Activated T-helper 2 cell treated with anti-CD3 and anti-CD28 coated beads, Interferon-gamma antibody, Interleukin-2, Interleukin-4, amounts not matched to agents 10 μg/mL and 5 μg/mL and 100 μg/mL, durations not matched to agents 14 hours and 24 hours and 36 hours (primary cell): Measurements from ENCODE around the gene TMEM94. TPM values are rescaled to one million over a fixed set of nuclear protein-coding genes. Genes with fewer than 3 reads are reported as not detected.

Experiments used
- DNase-seq: peaks from one replicate; pipeline ENCODE4 v3.0.0; 2021; ENCODE audit warnings: low spot score
- H3K27ac Mint-ChIP-seq: one replicate; pipeline ENCODE4 v1.8.0; 2021; ENCODE audit warnings: mixed read lengths
- H3K27me3 Mint-ChIP-seq: one replicate; pipeline ENCODE4 v1.8.0; 2021; ENCODE audit warnings: low read depth, mixed read lengths
- H3K36me3 Mint-ChIP-seq: one replicate; pipeline ENCODE4 v1.8.0; 2021; ENCODE audit warnings: low read depth, mixed read lengths
- H3K4me1 Mint-ChIP-seq: one replicate; pipeline ENCODE4 v1.8.0; 2021; ENCODE audit warnings: low read depth, mixed read lengths
- H3K4me3 Mint-ChIP-seq: one replicate; pipeline ENCODE4 v1.8.0; 2021; ENCODE audit warnings: low read depth, mild to moderate bottlenecking, moderate library complexity, mixed read lengths
- H3K9me3 Mint-ChIP-seq: one replicate; pipeline ENCODE4 v1.8.0; 2021; ENCODE audit warnings: mixed read lengths
- intact Hi-C: fragments of 100-400 bp; cut with micrococcal nuclease; formaldehyde crosslinking; loops from one replicate; pipeline ENCODE4 v1.15.1; 2023
- total RNA-seq: library from RNA; stranded (reverse); gene quantifications from 2 replicates; pipeline ENCODE4 v1.2.3, GENCODE V29; 2022

The TMEM94 gene
- total RNA-seq, 1 donor from 2014 or later: 71.1 TPM

- H3K4me3 Mint-ChIP-seq: no peak overlapping the region
- no peaks in the 10 kb centered on the region for H3K9me3 Mint-ChIP-seq
- H3K36me3 Mint-ChIP-seq: no peaks in the 10 kb centered on the region
- no peak for DNase-seq
- H3K27me3 Mint-ChIP-seq: no peaks in the 10 kb centered on the region
- no peak overlapping the region for H3K27ac Mint-ChIP-seq
- intact Hi-C loops: no loop called here
- H3K4me1 Mint-ChIP-seq: no peaks in the 10 kb centered on the region
These were observed 86.4 kb downstream of the TMEM94 start for GRCh38 chr17:75542728-75543336.

GRCh38 chr17:75544250-75544649 is 87.8 kb downstream of the TMEM94 start:
- no peaks in the 10 kb centered on the region for H3K9me3 Mint-ChIP-seq
- intact Hi-C loops: no loop called here
- H3K36me3 Mint-ChIP-seq: no peaks in the 10 kb centered on the region
- H3K27me3 Mint-ChIP-seq: no peaks in the 10 kb centered on the region
- no peak overlapping the region for H3K27ac Mint-ChIP-seq
- H3K4me3 Mint-ChIP-seq: no peak overlapping the region
- no peaks in the 10 kb centered on the region for H3K4me1 Mint-ChIP-seq
- no peak for DNase-seq

- H3K27me3 Mint-ChIP-seq: no peaks in the 10 kb centered on the region
- intact Hi-C loops: no loop called here
- no peak for DNase-seq
- no peaks in the 10 kb centered on the region for H3K9me3 Mint-ChIP-seq
- no peak overlapping the region for H3K27ac Mint-ChIP-seq
- no peaks in the 10 kb centered on the region for H3K4me1 Mint-ChIP-seq
- no peak overlapping the region for H3K4me3 Mint-ChIP-seq
- no peaks in the 10 kb centered on the region for H3K36me3 Mint-ChIP-seq
These were observed 89.7 kb downstream of the TMEM94 start for GRCh38 chr17:75546181-75546580.

- Mint-ChIP-seq H3K4me1 (no peaks in the 10 kb centered on the region), H3K4me3 (no peak overlapping the region), H3K27me3 (no peaks in the 10 kb centered on the region)
These were observed 90.7 kb downstream of the TMEM94 start for GRCh38 chr17:75547091-75547490.

GRCh38 chr17:75548813-75549212 is 92.4 kb downstream of the TMEM94 start:
- no peaks in the 10 kb centered on the region for H3K9me3 Mint-ChIP-seq
- H3K27me3 Mint-ChIP-seq: no peaks in the 10 kb centered on the region
- H3K4me3 Mint-ChIP-seq: no peak overlapping the region
- no peak overlapping the region for H3K27ac Mint-ChIP-seq
- DNase-seq: no peak
- intact Hi-C loops: no loop called here
- H3K36me3 Mint-ChIP-seq: no peaks in the 10 kb centered on the region
- H3K4me1 Mint-ChIP-seq: no peaks in the 10 kb centered on the region

More at GRCh38 chr17:75547091-75547490, 90.7 kb downstream of the TMEM94 start:
- no peak overlapping the region for H3K27ac Mint-ChIP-seq
- DNase-seq: no peak
- H3K36me3 Mint-ChIP-seq: no peaks in the 10 kb centered on the region
- intact Hi-C loops: no loop called here
- no peaks in the 10 kb centered on the region for H3K9me3 Mint-ChIP-seq

Other genes with a start within 250 kb of the TMEM94 start
- 71.7 and 77.2 TPM in 2 replicates for gene GGA3, start 195.0 kb upstream of the TMEM94 start, total RNA-seq
- gene MRPS7, start 194.8 kb upstream of the TMEM94 start, total RNA-seq: 99.4 and 101 TPM in 2 replicates
- 50.5 and 51.5 TPM in 2 replicates for gene MIF4GD, start 185.4 kb upstream of the TMEM94 start, total RNA-seq
- 97.4 and 101 TPM in 2 replicates for gene SLC25A19, start 167.2 kb upstream of the TMEM94 start, total RNA-seq
- gene GRB2, start 51.0 kb upstream of the TMEM94 start, total RNA-seq: 176 and 188 TPM in 2 replicates
- gene CASKIN2, start 58.9 kb downstream of the TMEM94 start, total RNA-seq: 2.2 and 2.3 TPM in 2 replicates
- gene TSEN54, start 59.9 kb downstream of the TMEM94 start, total RNA-seq: 74.6 and 78.2 TPM in 2 replicates
- gene LLGL2, start 69.1 kb downstream of the TMEM94 start, total RNA-seq: 12.1 and 13.5 TPM in 2 replicates
- gene MYO15B, start 131.2 kb downstream of the TMEM94 start, total RNA-seq: 33.9 and 34.8 TPM in 2 replicates
- gene SMIM5, start 176.8 kb downstream of the TMEM94 start, total RNA-seq: 0.09 and 0.16 TPM in 2 replicates
- 30.8 and 33.3 TPM in 2 replicates for gene RECQL5, start 210.5 kb downstream of the TMEM94 start, total RNA-seq
- 97.6 and 101 TPM in 2 replicates for gene SAP30BP, start 210.7 kb downstream of the TMEM94 start, total RNA-seq